Natural killer cell (primary cell): ENCODE measurements around the gene MPHOSPH10. TPM values are rescaled to one million over a fixed set of nuclear protein-coding genes. Genes with fewer than 3 reads are reported as not detected.
A peak's percentile ranks its signal among the peaks of the same experiment; 100 is the strongest.

Experiments used
- ATAC-seq, 3 donors: fragments of 150-1000 bp in 2 of 3; fragments of 200-7000 bp in 1 of 3; cut with Tn5 transposase; 1 replicate in 1 of 3; 2 replicates in 2 of 3; pipeline ENCODE4 v1.10.0; 2021; ENCODE audit warnings: mild to moderate bottlenecking in 2 of 3, moderate library complexity in 2 of 3
- DNase-seq, 2 donors: peaks; one replicate each; pipeline versions ENCODE4 v3.0.0 to v3.0.0-alpha.2; 2013 to 2021; ENCODE audit warnings: mixed read lengths in 1 of 2
- H3K27ac ChIP-seq: one replicate; pipeline ENCODE4 v1.5.1; 2013; ENCODE audit warnings: mild to moderate bottlenecking, low read length
- H3K27me3 ChIP-seq: one replicate; pipeline ENCODE4 v1.6.1; 2013; ENCODE audit warnings: low read length; ENCODE audit not compliant: control insufficient read depth, insufficient read depth
- H3K36me3 ChIP-seq: one replicate; pipeline ENCODE4 v1.6.1; 2013; ENCODE audit warnings: low read length; ENCODE audit not compliant: control insufficient read depth, insufficient read depth
- H3K4me1 ChIP-seq: one replicate; pipeline ENCODE4 v1.6.1; 2013; ENCODE audit warnings: low read length; ENCODE audit not compliant: control insufficient read depth, insufficient read depth
- H3K4me3 ChIP-seq: one replicate; pipeline ENCODE4 v1.5.1; 2013; ENCODE audit warnings: low read length
- H3K9me3 ChIP-seq: one replicate; pipeline ENCODE4 v1.6.1; 2013; ENCODE audit warnings: low read length; ENCODE audit not compliant: control insufficient read depth, insufficient read depth
- H3K27ac Mint-ChIP-seq, 2 donors: one replicate each; pipeline ENCODE4 v1.8.0; 2022; ENCODE audit warnings: mild to moderate bottlenecking in 2 of 2, mixed read lengths in 2 of 2, moderate library complexity in 1 of 2
- H3K27me3 Mint-ChIP-seq, 2 donors: one replicate each; pipeline ENCODE4 v1.8.0; 2022; ENCODE audit warnings: low read depth in 2 of 2, mixed read lengths in 2 of 2
- H3K36me3 Mint-ChIP-seq: one replicate; pipeline ENCODE4 v1.8.0; 2022; ENCODE audit warnings: mixed read lengths
- H3K4me1 Mint-ChIP-seq, 2 donors: one replicate each; pipeline ENCODE4 v1.8.0; 2022; ENCODE audit warnings: mixed read lengths in 2 of 2
- H3K4me3 Mint-ChIP-seq: one replicate; pipeline ENCODE4 v1.8.0; 2022; ENCODE audit warnings: mild to moderate bottlenecking, moderate library complexity, mixed read lengths
- H3K9me3 Mint-ChIP-seq, 2 donors: one replicate each; pipeline ENCODE4 v1.8.0; 2022; ENCODE audit warnings: mixed read lengths in 2 of 2
- CTCF ChIP-seq: fragments of 200-600 bp; IDR thresholded peaks from one replicate; pipeline ENCODE4 v1.8.0; 2022; ENCODE audit warnings: antibody characterized with exemption
- WGBS: methylation state at CpG from one replicate; pipeline ENCODE4 v1.1.7; 2013; ENCODE audit warnings: missing lambda C conversion rate; ENCODE audit not compliant: insufficient coverage; 5-methylcytosine and 5-hydroxymethylcytosine counted together
- intact Hi-C: fragments of 100-400 bp; cut with micrococcal nuclease; formaldehyde crosslinking; loops from one replicate; pipeline ENCODE4 v1.14.2; 2022
- total RNA-seq, 4 donors: library from RNA; stranded (reverse); fragments of 120-200 nt in 1 of 4; gene quantifications; one replicate each; pipeline versions ENCODE4 v1.2.3 to v1.2.4, GENCODE V29; 2013 to 2022

MPHOSPH10 gene
- total RNA-seq, 3 donors from 2014 or later (not counting 1 experiment from before 2014, with no cell fraction given): 27.9 to 34.2 (median 31.4) TPM

- DNase-seq: no peak
- peaks cover 48% of the 10 kb centered on the region for H3K36me3 Mint-ChIP-seq
Measured at GRCh38 chr2:71150082-71150816, 19.8 kb downstream of the MPHOSPH10 start.

GRCh38 chr2:71151620-71152019, 21.2 kb downstream of the MPHOSPH10 start:
- Mint-ChIP-seq H3K36me3 (peaks cover 35% of the 10 kb centered on the region), H3K9me3 (no peaks in the 10 kb centered on the region), H3K4me3 (no peak overlapping the region), H3K27me3 (peaks cover 0 to 3% of the 10 kb centered on the region in 2 donors), H3K27ac (no peak overlapping the region), H3K4me1 (no peaks in the 10 kb centered on the region)
- no peak for DNase-seq
- Histone ChIP-seq H3K9me3 (no peaks in the 10 kb centered on the region), H3K4me3 (no peak overlapping the region), H3K4me1 (no peaks in the 10 kb centered on the region), H3K36me3 (peaks cover 37% of the 10 kb centered on the region), H3K27me3 (peaks cover under 1% of the 10 kb centered on the region), H3K27ac (no peak overlapping the region)
- no peak for TF ChIP-seq CTCF
- ATAC-seq: no peak
- WGBS: 100% methylated on average over 1 of the region's 1 CpG
- intact Hi-C loops: no loop called here

More at GRCh38 chr2:71150082-71150816, 19.8 kb downstream of the MPHOSPH10 start:
- TF ChIP-seq CTCF: no peak
- Histone ChIP-seq H3K4me1 (no peaks in the 10 kb centered on the region), H3K36me3 (peaks cover 48% of the 10 kb centered on the region), H3K27ac (no peak overlapping the region), H3K27me3 (no peaks in the 10 kb centered on the region), H3K4me3 (no peak overlapping the region), H3K9me3 (no peaks in the 10 kb centered on the region)
- H3K4me1 Mint-ChIP-seq: peaks cover 0 to 5% of the 10 kb centered on the region in 2 donors
- H3K27me3 Mint-ChIP-seq: no peaks in the 10 kb centered on the region
- intact Hi-C loops: no loop called here
- H3K27ac Mint-ChIP-seq: peak overlapping the region in 1 of 2 donors; percentile 46
- no peaks in the 10 kb centered on the region for H3K9me3 Mint-ChIP-seq
- no peak for ATAC-seq
- 84% methylated on average over 3 of the region's 3 CpGs for WGBS
- no peak overlapping the region for H3K4me3 Mint-ChIP-seq

- no peak overlapping the region for H3K27ac Mint-ChIP-seq
- Histone ChIP-seq H3K4me3 (no peak overlapping the region), H3K27me3 (peaks cover 3% of the 10 kb centered on the region), H3K4me1 (peaks cover 7% of the 10 kb centered on the region), H3K27ac (no peak overlapping the region), H3K36me3 (peaks cover 19% of the 10 kb centered on the region), H3K9me3 (no peaks in the 10 kb centered on the region)
- ATAC-seq: no peak
- H3K27me3 Mint-ChIP-seq: peaks cover 6 to 7% of the 10 kb centered on the region in 2 donors
- 92% methylated on average over 11 of the region's 11 CpGs for WGBS
- no peak for TF ChIP-seq CTCF
- no peaks in the 10 kb centered on the region for H3K9me3 Mint-ChIP-seq
- H3K4me3 Mint-ChIP-seq: no peak overlapping the region
- peaks cover 6 to 7% of the 10 kb centered on the region in 2 donors for H3K4me1 Mint-ChIP-seq
- no peak for DNase-seq
- peaks cover 17% of the 10 kb centered on the region for H3K36me3 Mint-ChIP-seq
- intact Hi-C loops: no loop called here
Measured at GRCh38 chr2:71153585-71154224, 23.3 kb downstream of the MPHOSPH10 start.
